Liver (tissue), 9 donors: ENCODE data around the gene PNLIPRP1. TPM values are rescaled to one million over a fixed set of nuclear protein-coding genes. Genes with fewer than 3 reads are reported as not detected.

Experiments used
- DNase-seq: peaks from one replicate; pipeline ENCODE4 v3.0.0-alpha.2; 2017; ENCODE audit warnings: low spot score
- H3K27ac ChIP-seq, 2 donors: one replicate each; pipeline ENCODE4 v1.7.0; 2013; ENCODE audit warnings: inconsistent platforms in 2 of 2, low read length in 2 of 2, control low read depth in 1 of 2, low read depth in 1 of 2, mild to moderate bottlenecking in 1 of 2
- H3K27me3 ChIP-seq, 4 donors: one replicate each; pipeline versions ENCODE4 v1.6.1 to v1.7.0; 2013; ENCODE audit warnings: low read length in 3 of 4, inconsistent platforms in 1 of 4, mild to moderate bottlenecking in 1 of 4, moderate library complexity in 1 of 4; ENCODE audit not compliant: control insufficient read depth in 4 of 4, insufficient read depth in 4 of 4
- H3K36me3 ChIP-seq, 4 donors: one replicate each; pipeline versions ENCODE4 v1.6.1 to v1.7.0; 2013; ENCODE audit warnings: low read length in 3 of 4, mild to moderate bottlenecking in 3 of 4, low read depth in 1 of 4, moderate library complexity in 1 of 4; ENCODE audit not compliant: control insufficient read depth in 4 of 4, insufficient read depth in 3 of 4
- H3K4me1 ChIP-seq, 4 donors: one replicate each; pipeline versions ENCODE4 v1.6.1 to v1.7.0; 2013; ENCODE audit warnings: low read length in 3 of 4, mild to moderate bottlenecking in 3 of 4, moderate library complexity in 1 of 4; ENCODE audit not compliant: control insufficient read depth in 4 of 4, insufficient read depth in 4 of 4
- H3K4me3 ChIP-seq, 3 donors: one replicate each; pipeline versions ENCODE4 v1.6.1 to v1.7.0; 2013; ENCODE audit warnings: low read length in 3 of 3, control low read depth in 1 of 3, low read depth in 1 of 3, mild to moderate bottlenecking in 1 of 3
- H3K9ac ChIP-seq, 2 donors: one replicate each; pipeline ENCODE4 v1.7.0; 2013; ENCODE audit warnings: low read length in 2 of 2, mild to moderate bottlenecking in 2 of 2, moderate library complexity in 2 of 2, control low read depth in 1 of 2, low read depth in 1 of 2
- H3K9me3 ChIP-seq, 4 donors: one replicate each; pipeline versions ENCODE4 v1.6.1 to v1.7.0; 2013; ENCODE audit warnings: low read length in 3 of 4; ENCODE audit not compliant: control insufficient read depth in 4 of 4
- CTCF ChIP-seq: fragments of 150-350 bp; IDR thresholded peaks from 2 replicates; pipeline ENCODE4 v1.5.1; 2017; ENCODE audit warnings: improper control_type of control experiment, low read depth, low read length; ENCODE audit not compliant: missing input control
- EGR1 ChIP-seq, 2 donors: IDR thresholded peaks; 2 replicates each; pipeline ENCODE4 v1.6.1; 2016 to 2018; ENCODE audit warnings: antibody characterized with exemption in 2 of 2, low read depth in 2 of 2
- FOXA2 ChIP-seq: IDR thresholded peaks from 2 replicates; pipeline ENCODE4 v1.6.1; 2016; ENCODE audit warnings: antibody characterized with exemption
- GABPA ChIP-seq, 2 donors: IDR thresholded peaks in 1 of 2; conservative IDR thresholded peaks in 1 of 2; 2 replicates each; pipeline ENCODE4 v1.6.1; 2016; ENCODE audit warnings: antibody characterized with exemption in 2 of 2, mild to moderate bottlenecking in 1 of 2, moderate library complexity in 1 of 2
- NR2F2 ChIP-seq: IDR thresholded peaks from 2 replicates; pipeline ENCODE4 v1.6.1; 2016; ENCODE audit warnings: antibody characterized with exemption
- RAD21 ChIP-seq, 2 donors: IDR thresholded peaks; 2 replicates each; pipeline ENCODE4 v1.6.1; 2016; ENCODE audit warnings: antibody characterized with exemption in 2 of 2, mild to moderate bottlenecking in 2 of 2
- REST ChIP-seq: IDR thresholded peaks from 2 replicates; pipeline ENCODE4 v1.6.1; 2016; ENCODE audit warnings: antibody characterized with exemption, mild to moderate bottlenecking
- RXRA ChIP-seq, 2 donors: IDR thresholded peaks; 2 replicates each; pipeline ENCODE4 v1.6.1; 2017 to 2018; ENCODE audit warnings: antibody characterized with exemption in 2 of 2, mild to moderate bottlenecking in 1 of 2
- TAF1 ChIP-seq: conservative IDR thresholded peaks from 2 replicates; pipeline ENCODE4 v1.6.1; 2016; ENCODE audit warnings: antibody characterized with exemption, mild to moderate bottlenecking
- YY1 ChIP-seq: IDR thresholded peaks from 2 replicates; pipeline ENCODE4 v1.6.1; 2016; ENCODE audit warnings: antibody characterized with exemption, mild to moderate bottlenecking
- WGBS: extraction: QIAGEN DNeasy Blood & Tissue Kit; methylation state at CpG from one replicate; pipeline ENCODE4 v1.1.7; 2013; 5-methylcytosine and 5-hydroxymethylcytosine counted together
- polyA plus RNA-seq, 2 donors: library from polyadenylated mRNA; stranded (reverse) in 1 of 2; unstranded in 1 of 2; fragments of 200-250 nt in 1 of 2; fragments of >200 nt in 1 of 2; fragmentation: Nextera tagmentation in 1 of 2; extraction: Ambion mirVana in 1 of 2; gene quantifications; one replicate each; pipeline versions ENCODE4 v1.2.1 to v1.2.3, GENCODE V29; 2013 to 2015
- total RNA-seq, 2 donors: library from RNA; depleted of rRNA; stranded (reverse); fragments of >200 nt; gene quantifications; one replicate each; pipeline ENCODE4 v1.2.3, GENCODE V29; 2014
- TF ChIP-seq, protein P1 (sequence below): IDR thresholded peaks from 2 replicates; pipeline ENCODE4 v1.6.1; 2016; ENCODE audit warnings: antibody characterized with exemption
- donor health status: healthy.
- donor health status: healthy.
- donor health status: healthy.
- donor health status: healthy.
- donor health status: healthy.

PNLIPRP1 gene
- total and polyA plus RNA-seq, 4 donors: not detected

- 87% methylated on average over 5 of the region's 5 CpGs for WGBS
Observed at GRCh38 chr10:116593139-116593740, 2.5 kb downstream of the PNLIPRP1 start.

GRCh38 chr10:116594525-116595035 lies 3.8 kb downstream of the PNLIPRP1 start:
- no peak for DNase-seq

More at GRCh38 chr10:116593139-116593740, 2.5 kb downstream of the PNLIPRP1 start:
- no peaks in the 10 kb centered on the region for H3K9me3 ChIP-seq
- TF ChIP-seq EGR1 (IDR thresholded peaks at IDR 0.05; ENCODE audit: low read depth in 2 of 2): no peak
- TF ChIP-seq, protein P1, sequence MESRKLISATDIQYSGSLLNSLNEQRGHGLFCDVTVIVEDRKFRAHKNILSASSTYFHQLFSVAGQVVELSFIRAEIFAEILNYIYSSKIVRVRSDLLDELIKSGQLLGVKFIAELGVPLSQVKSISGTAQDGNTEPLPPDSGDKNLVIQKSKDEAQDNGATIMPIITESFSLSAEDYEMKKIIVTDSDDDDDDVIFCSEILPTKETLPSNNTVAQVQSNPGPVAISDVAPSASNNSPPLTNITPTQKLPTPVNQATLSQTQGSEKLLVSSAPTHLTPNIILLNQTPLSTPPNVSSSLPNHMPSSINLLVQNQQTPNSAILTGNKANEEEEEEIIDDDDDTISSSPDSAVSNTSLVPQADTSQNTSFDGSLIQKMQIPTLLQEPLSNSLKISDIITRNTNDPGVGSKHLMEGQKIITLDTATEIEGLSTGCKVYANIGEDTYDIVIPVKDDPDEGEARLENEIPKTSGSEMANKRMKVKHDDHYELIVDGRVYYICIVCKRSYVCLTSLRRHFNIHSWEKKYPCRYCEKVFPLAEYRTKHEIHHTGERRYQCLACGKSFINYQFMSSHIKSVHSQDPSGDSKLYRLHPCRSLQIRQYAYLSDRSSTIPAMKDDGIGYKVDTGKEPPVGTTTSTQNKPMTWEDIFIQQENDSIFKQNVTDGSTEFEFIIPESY: no peak
- no peak for TF ChIP-seq GABPA (IDR thresholded peaks at IDR 0.05 in 1 of 2, conservative IDR thresholded peaks at IDR 0.05 in 1 of 2)
- no peak for TF ChIP-seq CTCF
- TF ChIP-seq YY1: no peak
- no peak for TF ChIP-seq FOXA2
- H3K27me3 ChIP-seq: peaks cover 0 to 5% (median 1%) of the 10 kb centered on the region in 4 donors
- H3K4me1 ChIP-seq: peaks cover 0 to 5% (median 2%) of the 10 kb centered on the region in 4 donors
- H3K27ac ChIP-seq: no peak overlapping the region
- no peak overlapping the region for H3K4me3 ChIP-seq
- H3K36me3 ChIP-seq: no peaks in the 10 kb centered on the region
- DNase-seq: no peak
- no peak overlapping the region for H3K9ac ChIP-seq

More at GRCh38 chr10:116594525-116595035, 3.8 kb downstream of the PNLIPRP1 start:
- Histone ChIP-seq H3K9ac (no peak overlapping the region), H3K4me3 (no peak overlapping the region), H3K27me3 (peaks cover 0 to 7% (median 1%) of the 10 kb centered on the region in 4 donors), H3K9me3 (no peaks in the 10 kb centered on the region), H3K36me3 (no peaks in the 10 kb centered on the region), H3K27ac (no peak overlapping the region), H3K4me1 (peaks cover 0 to 4% (median 2%) of the 10 kb centered on the region in 4 donors)
- TF ChIP-seq REST (no peak), RAD21 (IDR thresholded peaks at IDR 0.05) (no peak), CTCF (no peak), FOXA2 (no peak), NR2F2 (no peak), RXRA (IDR thresholded peaks at IDR 0.05) (no peak), TAF1 (no peak)
- TF ChIP-seq, protein P1: no peak
- WGBS: 85% methylated on average over 7 of the region's 7 CpGs
